HepG2 (cell line): ENCODE data around the gene MARCO. TPM values are rescaled to one million over a fixed set of nuclear protein-coding genes. Genes with fewer than 3 reads are reported as not detected.

ENCODE experiments used
- IRX3 ChIP-seq: sonication (generic); formaldehyde crosslinking; IDR thresholded peaks from 2 replicates; pipeline ENCODE4 v1.8.1; 2023; ENCODE audit warnings: mild to moderate bottlenecking, low read depth, missing genetic modification reagents, borderline replicate concordance
- MATR3 ChIP-seq: sonication (generic); formaldehyde crosslinking; IDR thresholded peaks from 2 replicates; pipeline ENCODE4 v1.4.0; 2020; ENCODE audit warnings: missing genetic modification reagents
- SKI ChIP-seq: fragments of 450-650 bp; IDR thresholded peaks from one replicate; pipeline ENCODE4 v1.6.1; 2018; ENCODE audit warnings: mild to moderate bottlenecking; ENCODE audit not compliant: partially characterized antibody
- ZNF10 ChIP-seq: sonication (generic); formaldehyde crosslinking; IDR thresholded peaks from 2 replicates; pipeline ENCODE4 v1.4.0; 2020; ENCODE audit warnings: mild to moderate bottlenecking, low read depth, missing genetic modification reagents, borderline replicate concordance
- ZSCAN29 ChIP-seq: sonication (generic); formaldehyde crosslinking; conservative IDR thresholded peaks from 2 replicates; pipeline ENCODE4 v1.4.0; 2020; ENCODE audit warnings: mild to moderate bottlenecking, missing genetic modification reagents
- polyA plus RNA-seq, 8 experiments: library from polyadenylated mRNA; depleted of rRNA in 3 of 8; stranded (reverse) in 7 of 8; unstranded in 1 of 8; fragments of >200 nt; fragmentation: Illumina TruSeq in 4 of 8; extraction: Trizol in 4 of 8; gene quantifications; 2 replicates each; pipeline versions ENCODE4 v1.2.1 to v1.2.3, GENCODE V29; 2011 to 2016; ENCODE audit warnings: low read depth in 4 of 8, missing spikeins in 1 of 8, mixed read lengths in 1 of 8; ENCODE audit not compliant: insufficient read depth in 1 of 8
- total RNA-seq, 5 experiments: library from RNA; depleted of rRNA; stranded (reverse); fragments of >200 nt; fragmentation: Illumina TruSeq; extraction: Trizol; gene quantifications; 2 replicates each; pipeline ENCODE4 v1.2.3, GENCODE V29; 2016; ENCODE audit warnings: low read depth in 1 of 5
- TF ChIP-seq, protein P1 (sequence below): IDR thresholded peaks from 2 replicates; pipeline ENCODE4 v1.6.1; 2016; ENCODE audit warnings: low read depth, missing genetic modification reagents, missing compliant biosample characterization
- TF ChIP-seq, protein P2 (sequence below), 2 experiments: fragments of 450-650 bp in 1 of 2; sonication (generic) in 1 of 2; formaldehyde crosslinking in 1 of 2; IDR thresholded peaks; 2 replicates each; pipeline versions ENCODE4 v1.6.1 to v1.8.0; 2016 to 2022; ENCODE audit warnings: antibody characterized with exemption in 1 of 2, mild to moderate bottlenecking in 1 of 2, missing genetic modification reagents in 1 of 2
- TF ChIP-seq, protein P3 (sequence below): sonication (generic); formaldehyde crosslinking; IDR thresholded peaks from 2 replicates; pipeline ENCODE4 v1.8.0; 2022; ENCODE audit warnings: low read depth, missing genetic modification reagents

Gene MARCO
- total and polyA plus RNA-seq, 2 of the 13 experiments (the other 11 are each of a cell fraction or from before 2014, with no cell fraction given), result not detected

DNA sequence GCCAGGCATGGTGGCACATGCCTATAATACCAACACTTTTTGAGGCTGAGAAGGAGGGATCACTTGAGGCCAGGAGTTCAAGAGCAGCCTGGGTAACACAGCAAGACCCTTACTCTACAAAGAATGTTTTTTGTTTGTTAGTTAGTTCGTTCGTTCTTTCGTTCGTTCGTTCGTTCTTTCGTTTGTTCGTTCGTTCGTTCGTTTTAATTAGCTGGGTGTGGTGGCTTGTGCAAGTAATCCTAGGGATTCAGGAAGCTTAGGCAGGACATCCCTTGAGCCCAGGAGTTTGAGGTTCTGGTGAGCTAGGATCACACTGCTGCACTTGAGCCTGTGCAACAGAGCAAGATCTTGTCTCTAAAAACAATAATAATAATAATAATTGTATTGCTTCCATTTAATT lies 98.7 kb downstream of the MARCO start (continued):
- TF ChIP-seq, protein P1, sequence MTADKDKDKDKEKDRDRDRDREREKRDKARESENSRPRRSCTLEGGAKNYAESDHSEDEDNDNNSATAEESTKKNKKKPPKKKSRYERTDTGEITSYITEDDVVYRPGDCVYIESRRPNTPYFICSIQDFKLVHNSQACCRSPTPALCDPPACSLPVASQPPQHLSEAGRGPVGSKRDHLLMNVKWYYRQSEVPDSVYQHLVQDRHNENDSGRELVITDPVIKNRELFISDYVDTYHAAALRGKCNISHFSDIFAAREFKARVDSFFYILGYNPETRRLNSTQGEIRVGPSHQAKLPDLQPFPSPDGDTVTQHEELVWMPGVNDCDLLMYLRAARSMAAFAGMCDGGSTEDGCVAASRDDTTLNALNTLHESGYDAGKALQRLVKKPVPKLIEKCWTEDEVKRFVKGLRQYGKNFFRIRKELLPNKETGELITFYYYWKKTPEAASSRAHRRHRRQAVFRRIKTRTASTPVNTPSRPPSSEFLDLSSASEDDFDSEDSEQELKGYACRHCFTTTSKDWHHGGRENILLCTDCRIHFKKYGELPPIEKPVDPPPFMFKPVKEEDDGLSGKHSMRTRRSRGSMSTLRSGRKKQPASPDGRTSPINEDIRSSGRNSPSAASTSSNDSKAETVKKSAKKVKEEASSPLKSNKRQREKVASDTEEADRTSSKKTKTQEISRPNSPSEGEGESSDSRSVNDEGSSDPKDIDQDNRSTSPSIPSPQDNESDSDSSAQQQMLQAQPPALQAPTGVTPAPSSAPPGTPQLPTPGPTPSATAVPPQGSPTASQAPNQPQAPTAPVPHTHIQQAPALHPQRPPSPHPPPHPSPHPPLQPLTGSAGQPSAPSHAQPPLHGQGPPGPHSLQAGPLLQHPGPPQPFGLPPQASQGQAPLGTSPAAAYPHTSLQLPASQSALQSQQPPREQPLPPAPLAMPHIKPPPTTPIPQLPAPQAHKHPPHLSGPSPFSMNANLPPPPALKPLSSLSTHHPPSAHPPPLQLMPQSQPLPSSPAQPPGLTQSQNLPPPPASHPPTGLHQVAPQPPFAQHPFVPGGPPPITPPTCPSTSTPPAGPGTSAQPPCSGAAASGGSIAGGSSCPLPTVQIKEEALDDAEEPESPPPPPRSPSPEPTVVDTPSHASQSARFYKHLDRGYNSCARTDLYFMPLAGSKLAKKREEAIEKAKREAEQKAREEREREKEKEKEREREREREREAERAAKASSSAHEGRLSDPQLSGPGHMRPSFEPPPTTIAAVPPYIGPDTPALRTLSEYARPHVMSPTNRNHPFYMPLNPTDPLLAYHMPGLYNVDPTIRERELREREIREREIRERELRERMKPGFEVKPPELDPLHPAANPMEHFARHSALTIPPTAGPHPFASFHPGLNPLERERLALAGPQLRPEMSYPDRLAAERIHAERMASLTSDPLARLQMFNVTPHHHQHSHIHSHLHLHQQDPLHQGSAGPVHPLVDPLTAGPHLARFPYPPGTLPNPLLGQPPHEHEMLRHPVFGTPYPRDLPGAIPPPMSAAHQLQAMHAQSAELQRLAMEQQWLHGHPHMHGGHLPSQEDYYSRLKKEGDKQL (CRISPR knock-in tag), result no peak
- TF ChIP-seq, protein P2, sequence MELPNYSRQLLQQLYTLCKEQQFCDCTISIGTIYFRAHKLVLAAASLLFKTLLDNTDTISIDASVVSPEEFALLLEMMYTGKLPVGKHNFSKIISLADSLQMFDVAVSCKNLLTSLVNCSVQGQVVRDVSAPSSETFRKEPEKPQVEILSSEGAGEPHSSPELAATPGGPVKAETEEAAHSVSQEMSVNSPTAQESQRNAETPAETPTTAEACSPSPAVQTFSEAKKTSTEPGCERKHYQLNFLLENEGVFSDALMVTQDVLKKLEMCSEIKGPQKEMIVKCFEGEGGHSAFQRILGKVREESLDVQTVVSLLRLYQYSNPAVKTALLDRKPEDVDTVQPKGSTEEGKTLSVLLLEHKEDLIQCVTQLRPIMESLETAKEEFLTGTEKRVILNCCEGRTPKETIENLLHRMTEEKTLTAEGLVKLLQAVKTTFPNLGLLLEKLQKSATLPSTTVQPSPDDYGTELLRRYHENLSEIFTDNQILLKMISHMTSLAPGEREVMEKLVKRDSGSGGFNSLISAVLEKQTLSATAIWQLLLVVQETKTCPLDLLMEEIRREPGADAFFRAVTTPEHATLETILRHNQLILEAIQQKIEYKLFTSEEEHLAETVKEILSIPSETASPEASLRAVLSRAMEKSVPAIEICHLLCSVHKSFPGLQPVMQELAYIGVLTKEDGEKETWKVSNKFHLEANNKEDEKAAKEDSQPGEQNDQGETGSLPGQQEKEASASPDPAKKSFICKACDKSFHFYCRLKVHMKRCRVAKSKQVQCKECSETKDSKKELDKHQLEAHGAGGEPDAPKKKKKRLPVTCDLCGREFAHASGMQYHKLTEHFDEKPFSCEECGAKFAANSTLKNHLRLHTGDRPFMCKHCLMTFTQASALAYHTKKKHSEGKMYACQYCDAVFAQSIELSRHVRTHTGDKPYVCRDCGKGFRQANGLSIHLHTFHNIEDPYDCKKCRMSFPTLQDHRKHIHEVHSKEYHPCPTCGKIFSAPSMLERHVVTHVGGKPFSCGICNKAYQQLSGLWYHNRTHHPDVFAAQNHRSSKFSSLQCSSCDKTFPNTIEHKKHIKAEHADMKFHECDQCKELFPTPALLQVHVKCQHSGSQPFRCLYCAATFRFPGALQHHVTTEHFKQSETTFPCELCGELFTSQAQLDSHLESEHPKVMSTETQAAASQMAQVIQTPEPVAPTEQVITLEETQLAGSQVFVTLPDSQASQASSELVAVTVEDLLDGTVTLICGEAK (IDR thresholded peaks at IDR 0.05), result no peak
- TF ChIP-seq, protein P2 (CRISPR knock-in tag; IDR thresholded peaks at IDR 0.05), result no peak
- no peak for TF ChIP-seq ZNF10
- TF ChIP-seq, protein P3, sequence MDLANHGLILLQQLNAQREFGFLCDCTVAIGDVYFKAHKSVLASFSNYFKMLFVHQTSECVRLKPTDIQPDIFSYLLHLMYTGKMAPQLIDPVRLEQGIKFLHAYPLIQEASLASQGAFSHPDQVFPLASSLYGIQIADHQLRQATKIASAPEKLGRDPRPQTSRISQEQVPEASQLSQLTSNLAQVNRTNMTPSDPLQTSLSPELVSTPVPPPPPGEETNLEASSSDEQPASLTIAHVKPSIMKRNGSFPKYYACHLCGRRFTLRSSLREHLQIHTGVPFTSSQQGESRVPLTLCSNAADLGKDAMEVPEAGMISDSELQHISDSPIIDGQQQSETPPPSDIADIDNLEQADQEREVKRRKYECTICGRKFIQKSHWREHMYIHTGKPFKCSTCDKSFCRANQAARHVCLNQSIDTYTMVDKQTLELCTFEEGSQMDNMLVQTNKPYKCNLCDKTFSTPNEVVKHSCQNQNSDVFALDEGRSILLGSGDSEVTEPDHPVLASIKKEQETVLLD (CRISPR knock-in tag), result no peak
- TF ChIP-seq MATR3 (CRISPR knock-in tag), result no peak
- no peak for TF ChIP-seq IRX3 (CRISPR knock-in tag)
- TF ChIP-seq ZSCAN29 (CRISPR knock-in tag), result no peak
- TF ChIP-seq SKI, result no peak
